NK-92 treated with Interleukin-12 subunit alpha and Interleukin-12 subunit beta, amount 100 ng/mL, for 24 hours (cell line): ENCODE data around the gene MFAP3.
"Not testable (repeated sequence)": the region's sequence is repeated elsewhere in the genome, so short reads cannot be mapped to it uniquely, and the experiment has no call there.

Source experiments
- DNase-seq: peaks from one replicate; lab custom pipeline; 2025; lab: John Stamatoyannopoulos, UW

The MFAP3 gene

DNA sequence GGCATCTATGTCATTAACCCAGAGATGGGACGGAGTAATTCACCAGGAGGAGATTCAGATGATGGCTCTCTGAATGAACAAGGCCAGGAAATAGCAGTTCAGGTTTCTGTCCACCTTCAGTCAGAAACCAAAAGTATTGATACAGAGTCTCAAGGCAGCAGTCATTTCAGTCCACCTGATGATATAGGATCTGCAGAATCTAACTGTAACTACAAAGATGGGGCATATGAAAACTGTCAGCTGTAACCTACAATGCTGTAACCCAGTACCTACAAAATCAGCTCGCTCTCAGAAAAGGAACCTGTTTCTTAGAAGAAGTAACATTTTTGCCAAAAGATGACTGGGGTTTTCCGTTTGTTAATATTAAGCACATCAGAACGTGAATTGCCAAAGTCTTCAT is 14.7 kb downstream of the MFAP3 start:
- DNase-seq, result no peak

- no peak for DNase-seq
These were observed 16.4 kb downstream of the MFAP3 start for GRCh38 chr5:154055201-154055600.

DNA sequence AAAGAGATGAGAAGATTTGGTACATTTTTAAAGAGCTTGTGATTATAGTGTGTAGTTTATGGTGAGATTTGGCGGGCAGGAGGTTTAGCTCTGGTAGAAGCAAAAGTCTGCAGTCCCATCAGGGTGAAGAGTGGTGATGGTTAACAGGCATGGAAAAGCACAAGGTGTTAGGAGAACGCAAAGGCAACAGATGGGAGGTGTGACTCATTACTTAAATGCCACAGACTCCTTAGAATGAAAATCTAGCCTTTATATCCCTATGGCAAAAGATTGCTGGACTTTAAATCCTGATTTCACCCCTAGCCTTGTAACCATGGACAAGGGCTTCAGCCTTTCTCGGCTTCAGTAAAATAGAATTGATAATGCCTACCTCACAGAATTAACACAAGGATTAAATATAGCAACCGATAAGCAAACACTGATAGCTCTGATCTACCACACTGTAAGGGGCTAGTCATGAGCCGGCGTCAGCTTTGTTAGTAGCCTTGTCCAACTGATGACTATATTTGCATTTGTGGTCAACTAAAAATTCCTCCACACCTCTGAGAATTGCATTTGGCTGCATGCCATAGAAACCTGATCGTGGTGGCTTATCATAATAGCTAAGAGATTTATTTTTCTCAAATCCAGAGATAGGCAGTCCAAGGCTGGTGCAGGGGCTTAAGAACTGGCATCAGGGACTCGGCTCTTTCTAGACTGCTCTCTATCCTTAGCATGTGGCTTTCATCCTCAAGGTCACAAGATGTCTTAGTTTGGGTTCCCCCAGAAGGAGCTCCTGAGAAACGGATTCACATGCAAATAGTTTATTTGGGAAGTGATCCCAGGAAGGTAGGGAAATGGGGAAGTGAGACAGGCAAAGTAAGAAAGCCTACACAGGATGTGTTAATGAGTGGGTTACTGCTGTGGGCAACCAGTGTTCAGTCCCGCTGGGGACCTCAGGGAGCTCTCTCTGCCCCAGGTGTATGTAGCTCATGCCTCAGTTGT is 19.6 kb downstream of the MFAP3 start:
- no peak for DNase-seq

- no peak for DNase-seq
These were observed 20.3 kb downstream of the MFAP3 start for GRCh38 chr5:154059039-154059430.

- DNase-seq, result no peak
These were observed 20.8 kb downstream of the MFAP3 start for GRCh38 chr5:154059583-154059982.

- no peak for DNase-seq
These were observed 21.8 kb downstream of the MFAP3 start for GRCh38 chr5:154060606-154061005.

- no peak for DNase-seq
These were observed 24.6 kb downstream of the MFAP3 start for GRCh38 chr5:154063372-154063771.

DNA sequence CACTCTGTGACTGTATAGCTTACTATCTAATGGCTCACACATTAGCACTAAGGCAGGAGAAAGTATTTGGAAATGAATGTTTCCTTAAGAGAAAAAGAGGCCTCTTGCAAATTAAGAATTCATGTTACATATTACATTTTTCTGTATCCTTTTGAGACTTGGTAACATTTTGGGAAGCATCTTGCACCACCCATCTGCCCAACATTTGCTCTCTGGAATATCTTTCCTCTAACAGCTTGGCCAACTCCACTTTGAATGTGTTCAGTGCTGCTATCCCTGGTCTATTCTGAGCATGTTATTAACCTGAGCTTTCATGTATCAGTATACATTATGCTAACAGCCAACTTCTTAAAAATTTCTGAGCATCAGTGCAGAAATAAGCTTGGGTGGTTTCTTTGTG is 27.2 kb downstream of the MFAP3 start:
- DNase-seq, result no peak

GRCh38 chr5:154069854-154070253 is 31.1 kb downstream of the MFAP3 start:
- not testable (repeated sequence) for DNase-seq

DNA sequence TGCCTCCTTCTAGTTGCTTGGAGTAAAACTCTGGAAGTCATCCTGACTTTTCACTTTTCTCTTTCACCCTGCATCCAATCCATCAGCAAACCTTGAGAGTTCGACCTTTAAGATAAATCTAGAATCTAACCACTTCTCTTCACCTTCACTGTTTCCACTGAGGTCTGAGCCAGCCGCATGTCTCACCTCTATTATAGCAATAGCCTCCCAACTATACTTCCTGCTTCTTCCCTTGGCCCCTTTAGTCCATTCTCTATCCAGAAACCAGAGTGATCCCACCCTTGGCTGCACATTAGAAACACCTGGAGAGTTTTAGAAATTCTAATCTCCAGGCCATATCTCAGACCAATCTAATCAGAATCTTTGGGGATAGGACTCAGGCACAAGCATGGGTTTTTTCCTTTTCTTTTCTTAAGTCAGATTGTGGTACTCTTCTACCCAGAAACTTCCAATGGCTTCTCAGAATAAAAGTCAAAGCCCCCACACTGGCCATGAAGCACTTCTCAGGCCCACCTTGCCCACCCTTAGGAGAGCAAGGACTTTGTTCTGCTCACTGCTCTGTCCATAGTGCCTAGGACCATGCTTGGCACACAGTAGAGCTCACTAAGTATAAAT is 33.1 kb downstream of the MFAP3 start:
- peak; percentile 35 for DNase-seq

- DNase-seq, result peak; percentile 73
These were observed 33.8 kb downstream of the MFAP3 start for GRCh38 chr5:154072414-154073171.

GRCh38 chr5:154076240-154076922 is 37.6 kb downstream of the MFAP3 start:
- no peak for DNase-seq

DNA sequence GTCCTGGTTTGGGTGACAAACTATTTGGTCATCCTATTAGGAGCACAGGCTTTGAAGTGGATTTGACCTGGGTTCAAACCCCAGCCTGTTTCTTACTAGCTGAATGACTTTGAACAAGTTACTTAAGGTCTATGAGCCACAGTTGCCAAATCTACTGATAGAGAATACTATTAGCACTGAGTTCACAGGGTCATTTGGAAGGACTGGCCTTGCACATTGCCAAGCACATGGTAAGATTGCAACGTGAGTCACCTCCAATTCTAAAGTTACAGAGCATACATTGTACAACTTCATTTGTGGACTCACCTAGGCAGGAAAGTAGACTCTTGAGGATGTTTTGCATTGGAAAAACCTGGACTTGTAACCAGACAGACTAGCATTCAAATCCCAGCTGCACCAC is 38.9 kb downstream of the MFAP3 start:
- DNase-seq, result no peak

GRCh38 chr5:154078272-154078671 is 39.5 kb downstream of the MFAP3 start:
- DNase-seq, result no peak

GRCh38 chr5:154081246-154081645 is 42.5 kb downstream of the MFAP3 start:
- no peak for DNase-seq

- DNase-seq, result no peak
These were observed 45.4 kb downstream of the MFAP3 start for GRCh38 chr5:154084062-154084639.

- DNase-seq, result no peak
These were observed 47.4 kb downstream of the MFAP3 start for GRCh38 chr5:154086146-154086545.

- no peak for DNase-seq
These were observed 47.9 kb downstream of the MFAP3 start for GRCh38 chr5:154086641-154087040.

DNA sequence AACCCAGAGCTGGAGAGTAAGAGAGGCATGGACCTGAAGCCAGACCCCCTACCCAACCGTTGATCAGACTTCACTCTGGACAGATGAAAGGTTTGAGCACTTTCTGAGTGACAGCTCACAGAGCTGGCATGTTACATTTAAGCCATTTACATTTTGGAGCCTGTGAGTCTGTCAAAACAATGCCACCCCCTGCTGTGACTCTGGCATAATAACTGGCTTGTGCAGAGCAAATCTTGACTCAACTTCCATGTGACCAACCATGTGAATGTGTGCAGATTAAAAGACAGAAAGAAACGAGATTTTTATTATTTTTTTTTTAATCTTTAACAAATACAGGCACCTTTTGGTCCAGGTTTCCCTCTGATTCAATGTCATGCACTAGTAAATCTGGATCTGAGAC is 48.5 kb downstream of the MFAP3 start:
- no peak for DNase-seq

- DNase-seq, result no peak
These were observed 50.0 kb downstream of the MFAP3 start for GRCh38 chr5:154088801-154089200.

- DNase-seq, result no peak
These were observed 51.9 kb downstream of the MFAP3 start for GRCh38 chr5:154090656-154091055.
